GM12801 (cell line): ENCODE results near the gene PPP2R5E.

Experiments used
- CTCF ChIP-seq: IDR thresholded peaks from one replicate; pipeline ENCODE4 v1.5.1; 2011; ENCODE audit warnings: control low read depth; ENCODE audit not compliant: insufficient read length; ENCODE audit errors: extremely low read depth

Gene PPP2R5E

GRCh38 chr14:63367742-63368364, 175.3 kb downstream of the PPP2R5E start:
- no peak for TF ChIP-seq CTCF

GRCh38 chr14:63362389-63362819, 180.8 kb downstream of the PPP2R5E start:
- no peak for TF ChIP-seq CTCF

- TF ChIP-seq CTCF: no peak
Measured at GRCh38 chr14:63361790-63362189, 181.4 kb downstream of the PPP2R5E start.

- TF ChIP-seq CTCF: no peak
Measured at GRCh38 chr14:63357841-63358240, 185.3 kb downstream of the PPP2R5E start.

- TF ChIP-seq CTCF: no peak
Measured at GRCh38 chr14:63345826-63346225, 197.4 kb downstream of the PPP2R5E start.

- no peak for TF ChIP-seq CTCF
Measured at GRCh38 chr14:63344336-63344735, 198.8 kb downstream of the PPP2R5E start.

- TF ChIP-seq CTCF: no peak
Measured at GRCh38 chr14:63343878-63344277, 199.3 kb downstream of the PPP2R5E start.
